GM21786 (cell line): ENCODE measurements around the gene ZBTB47.

Experiments used
- ATAC-seq: cut with Tn5 transposase; IDR thresholded peaks from one replicate; pipeline ENCODE4 v1.9.1; 2021; ENCODE audit not compliant: unreplicated experiment

Gene ZBTB47

DNA sequence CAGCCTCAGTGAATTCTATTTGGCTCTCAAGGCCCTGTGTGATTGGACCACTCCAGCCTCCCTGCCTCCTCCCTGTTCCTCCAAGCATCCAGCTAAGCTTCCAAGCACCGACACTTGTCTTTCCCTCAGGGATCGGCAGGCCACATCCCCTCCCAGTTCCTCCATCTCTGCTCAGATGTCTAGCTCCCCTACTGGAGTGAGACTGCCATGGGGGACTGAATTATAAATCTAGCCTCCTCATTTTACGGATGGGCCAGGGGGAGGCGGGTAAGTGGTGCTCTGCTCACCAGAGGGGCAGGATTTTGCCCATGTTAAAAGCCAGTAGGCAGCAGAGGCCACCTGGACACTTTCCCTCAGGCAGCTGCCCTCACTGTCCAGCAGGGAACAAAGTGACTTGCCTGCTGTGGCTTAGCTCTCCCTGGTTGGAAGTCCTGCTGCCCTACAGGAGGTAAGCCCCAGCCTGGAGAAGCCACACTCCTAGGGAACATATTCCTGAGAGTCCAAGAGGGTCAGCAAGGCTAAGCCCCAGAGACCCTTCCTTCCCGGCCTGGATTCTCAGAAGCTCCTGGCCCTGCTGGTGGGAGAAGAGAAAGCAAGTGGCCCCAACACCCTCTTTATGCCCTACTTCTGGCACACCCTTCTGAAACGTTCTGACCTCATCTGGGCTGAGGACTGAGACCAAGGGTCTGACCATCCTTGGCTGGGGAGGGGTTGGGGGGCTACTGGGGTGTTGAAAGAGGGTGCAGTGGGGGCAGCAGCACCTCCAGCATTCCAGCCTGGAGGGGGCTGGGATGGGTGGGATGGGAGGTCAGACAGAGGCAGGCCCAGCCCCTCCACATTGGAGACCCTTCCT, 58.2 kb downstream of the ZBTB47 start:
- no peak for ATAC-seq

DNA sequence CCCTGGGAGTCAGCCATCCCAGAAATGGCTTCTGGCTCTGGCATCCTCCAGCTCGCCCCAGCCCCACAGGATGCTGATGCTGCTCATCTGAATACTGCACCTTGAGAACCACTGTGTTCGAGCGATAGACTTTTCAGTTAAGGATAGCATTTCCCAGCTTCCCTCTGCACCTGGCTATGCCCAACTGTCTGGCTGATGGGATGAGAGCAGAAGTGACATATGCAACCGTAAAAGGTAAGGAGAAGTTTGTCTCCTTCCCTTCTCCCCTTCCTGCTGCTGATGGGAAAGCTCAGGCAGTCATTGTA, 58.8 kb downstream of the ZBTB47 start:
- no peak for ATAC-seq

DNA sequence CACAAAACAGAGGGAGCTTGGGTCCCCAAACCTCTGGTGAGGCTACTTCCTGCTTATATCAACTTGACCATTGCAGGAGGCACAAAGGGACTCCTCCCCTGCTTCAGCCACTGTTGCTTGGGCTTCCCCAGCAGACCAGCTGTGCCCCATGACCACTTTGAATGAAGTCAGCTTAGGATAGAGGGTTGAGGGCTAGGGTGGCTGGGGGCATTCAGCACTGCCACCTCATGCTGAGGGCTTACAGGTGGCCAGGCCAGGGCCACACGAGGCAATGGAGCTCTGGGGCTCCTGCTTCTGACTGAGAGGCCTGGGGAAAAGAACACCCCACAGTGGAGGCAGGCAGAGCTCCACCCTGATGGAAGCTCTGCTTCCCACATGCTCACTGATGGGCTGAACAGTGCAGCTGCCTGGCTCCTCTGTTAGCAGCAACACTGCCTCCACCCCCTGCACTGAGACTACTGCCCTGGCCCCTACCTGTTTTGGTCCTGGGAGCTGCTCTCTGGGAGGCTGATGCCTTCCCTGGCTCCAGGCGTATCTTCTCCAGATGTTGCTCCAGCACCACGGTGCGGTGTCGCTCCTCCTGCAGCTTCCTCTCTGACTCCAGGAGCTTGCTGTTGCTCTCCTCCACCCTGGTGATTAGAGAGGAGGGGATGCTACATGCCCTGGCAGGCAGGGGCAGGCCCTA, 59.3 kb downstream of the ZBTB47 start:
- no peak for ATAC-seq

DNA sequence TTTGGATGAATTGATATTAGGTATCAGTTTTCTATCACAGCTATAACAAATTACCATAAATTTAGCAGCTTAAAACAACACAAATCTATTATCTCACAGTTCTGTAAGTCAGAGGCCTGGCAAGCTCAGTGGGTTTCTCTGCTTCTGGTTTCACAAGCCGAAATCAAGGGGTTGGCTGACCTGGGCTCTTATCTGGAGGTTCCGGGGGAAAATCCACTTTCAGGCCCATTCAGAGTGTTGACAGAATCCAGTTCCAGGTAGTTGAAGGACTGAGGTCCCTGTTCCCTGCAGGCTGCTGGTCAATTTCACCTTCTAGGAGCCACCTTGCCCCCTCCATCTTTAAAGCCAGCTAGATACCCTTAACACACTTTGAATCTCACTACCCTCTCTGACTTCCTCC, 60.2 kb downstream of the ZBTB47 start:
- ATAC-seq, result no peak

DNA sequence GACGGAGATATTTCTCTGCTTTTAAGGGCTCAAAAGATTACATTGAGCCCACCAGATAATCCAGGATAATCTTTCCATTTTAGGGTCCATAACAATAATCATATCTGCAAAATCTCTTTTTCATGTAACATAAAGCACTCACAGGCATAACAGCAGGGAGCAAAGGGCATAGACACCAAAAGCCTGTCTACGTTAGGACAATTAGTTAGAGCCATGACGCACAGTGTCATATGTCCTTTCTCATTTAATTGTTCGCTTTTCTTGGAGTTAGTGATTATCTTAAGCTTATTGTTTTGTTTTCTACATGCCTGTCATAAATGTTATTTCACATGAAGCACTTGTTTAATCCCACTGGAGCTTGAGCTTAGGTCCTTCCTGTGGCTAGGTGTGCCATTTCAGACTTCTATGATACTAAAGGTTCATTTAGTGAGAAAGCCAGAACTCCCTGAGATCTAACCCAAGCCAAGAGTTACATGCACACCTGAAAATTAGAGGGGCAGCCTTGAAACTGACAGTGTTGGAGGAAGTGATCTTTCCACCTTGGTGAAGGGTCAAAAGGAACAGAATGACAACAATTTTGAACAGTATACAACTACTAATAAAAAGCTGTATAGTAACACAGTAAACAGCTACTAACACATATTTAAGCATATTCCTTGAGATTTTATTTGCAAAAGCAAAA, 60.8 kb downstream of the ZBTB47 start:
- no peak for ATAC-seq
